Cortex of kidney (tissue), 1 donor: ENCODE results near the gene LGALS1.

Source experiments
- DNase-seq: peaks from one replicate; lab custom pipeline; 2025; lab: John Stamatoyannopoulos, UW

LGALS1 gene

DNA sequence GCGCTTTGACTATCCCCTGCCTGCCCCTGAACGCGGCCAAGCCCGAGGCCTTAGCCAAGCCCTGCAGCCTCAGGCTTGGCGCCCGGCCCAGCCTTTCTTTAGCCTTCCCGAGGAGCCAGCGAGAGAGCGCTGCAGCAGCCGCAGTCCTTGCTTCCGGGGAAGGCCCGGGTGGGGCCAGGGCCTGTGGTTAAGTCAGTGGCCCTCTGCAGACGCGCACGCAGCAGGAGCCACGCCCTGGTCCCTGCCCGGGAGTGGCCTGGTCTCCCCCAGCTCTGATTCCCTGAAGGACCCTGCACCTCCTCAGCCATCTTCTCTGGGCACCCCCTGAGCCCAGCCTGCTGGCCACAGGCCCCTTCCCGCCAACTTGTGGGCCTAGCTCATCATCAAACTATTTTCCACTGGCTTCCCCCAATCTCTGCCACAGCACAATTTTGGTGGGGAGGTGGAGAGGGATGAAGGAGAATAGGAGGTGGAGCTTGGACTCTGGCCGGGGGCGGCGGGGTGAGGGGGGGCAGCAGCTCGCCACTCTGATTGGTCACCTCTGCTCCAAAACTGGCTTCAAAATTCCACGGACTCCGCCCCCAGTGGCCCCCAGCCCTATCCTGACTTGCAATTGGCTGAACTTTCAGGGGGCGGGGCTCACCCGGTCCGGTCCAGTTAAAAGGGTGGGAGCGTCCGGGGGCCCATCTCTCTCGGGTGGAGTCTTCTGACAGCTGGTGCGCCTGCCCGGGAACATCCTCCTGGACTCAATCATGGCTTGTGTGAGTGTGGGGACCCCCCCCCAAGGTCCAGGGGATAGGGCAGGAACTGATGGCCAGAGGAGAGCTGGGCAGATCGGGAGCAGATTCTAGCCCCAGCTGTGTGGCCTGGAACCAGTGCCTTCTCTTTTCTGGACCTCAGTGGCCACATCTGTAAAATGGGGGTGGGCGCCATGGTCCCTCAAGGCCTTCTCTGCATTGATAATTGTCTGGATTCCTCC is at the start of gene LGALS1:
Gene LGALS1 (plus strand): TSS at position 686 of the 979 bp plus-strand sequence. CDS start 67 bp downstream, at position 753.
- no peak for DNase-seq

DNA sequence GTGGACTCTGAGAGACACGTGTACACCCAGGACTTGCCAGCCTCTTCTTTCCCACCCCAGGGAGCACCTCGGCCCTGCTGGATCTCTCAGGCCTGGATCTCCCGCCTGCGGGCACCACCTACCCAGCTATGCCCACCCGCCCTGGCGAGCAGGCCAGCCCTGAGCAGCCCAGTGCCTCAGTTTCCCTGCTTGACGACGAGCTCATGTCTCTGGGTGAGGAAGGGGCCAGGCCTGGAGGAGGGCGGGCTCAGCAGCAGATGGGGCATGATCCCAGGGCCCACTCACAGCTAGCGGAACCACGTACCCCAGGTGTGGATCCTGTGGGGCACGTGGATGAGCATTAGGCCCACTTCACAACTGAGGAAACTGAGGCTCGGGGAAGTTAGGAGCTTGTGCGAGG is 49.7 kb upstream of the LGALS1 start:
- no peak for DNase-seq

DNA sequence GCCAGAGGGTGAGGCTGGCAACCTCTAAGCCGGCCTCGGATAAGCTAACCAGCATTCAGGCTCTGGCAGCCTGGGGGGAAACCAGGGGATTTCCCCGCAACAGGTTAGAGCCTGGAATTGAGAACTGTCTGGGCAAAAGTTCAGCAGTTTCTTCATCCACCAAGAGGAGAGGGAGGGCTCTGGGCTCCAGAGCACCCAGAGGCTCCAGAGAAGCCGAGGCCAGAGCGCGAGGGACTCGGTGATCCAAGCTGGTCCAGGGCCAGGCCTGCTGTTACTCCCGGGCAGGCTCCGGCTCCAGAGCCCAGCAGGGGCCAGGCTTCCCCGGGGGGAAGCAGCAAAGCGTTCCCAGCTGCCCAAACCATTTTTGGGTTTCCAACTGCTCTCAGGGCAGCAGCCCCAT is 49.3 kb upstream of the LGALS1 start:
- DNase-seq: no peak

DNA sequence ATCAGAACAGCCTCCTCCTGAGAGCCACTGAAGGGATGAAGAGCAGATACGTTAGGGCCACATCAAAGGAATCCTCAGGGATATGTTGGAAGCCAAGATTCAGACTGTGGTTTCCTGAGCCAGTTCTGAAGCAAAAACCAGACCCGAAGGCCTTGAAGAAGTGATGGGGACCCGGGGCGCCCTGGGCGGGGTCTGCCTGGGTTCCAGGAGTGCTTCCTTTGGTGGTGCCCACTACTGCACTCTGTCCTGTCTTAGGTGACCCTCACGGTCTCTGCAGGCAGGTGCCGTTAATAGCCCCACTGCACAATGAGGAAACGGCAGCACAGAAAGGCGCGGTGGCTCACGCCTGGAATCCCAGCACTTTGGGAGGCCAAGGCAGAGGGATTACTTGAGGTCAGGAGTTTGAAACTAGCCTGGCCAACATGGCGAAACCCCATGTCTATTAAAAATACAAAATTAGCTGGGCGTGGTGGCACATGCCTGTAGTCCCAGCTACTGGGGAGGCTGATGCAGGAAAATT is 48.8 kb upstream of the LGALS1 start:
- no peak for DNase-seq

DNA sequence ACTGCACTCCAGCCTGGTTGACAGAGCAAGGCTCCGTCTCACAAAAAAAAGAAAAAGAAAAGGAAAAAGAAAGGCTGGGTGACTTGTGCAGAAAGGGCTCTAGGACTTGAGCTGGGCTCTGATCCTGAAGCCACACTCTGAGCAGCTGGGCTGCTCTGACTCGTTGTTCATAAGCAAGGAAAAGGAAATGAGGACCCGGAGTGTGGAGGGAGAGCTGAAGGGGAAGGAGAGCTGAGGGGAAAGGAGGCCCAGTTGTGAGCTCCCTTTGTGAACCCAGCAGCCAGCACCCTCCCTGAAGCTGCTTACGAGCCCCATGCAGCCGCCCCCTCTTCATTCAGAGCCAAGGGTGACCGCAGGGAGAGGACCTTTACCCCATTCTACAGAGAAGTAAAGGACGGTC is 48.3 kb upstream of the LGALS1 start:
- no peak for DNase-seq

DNA sequence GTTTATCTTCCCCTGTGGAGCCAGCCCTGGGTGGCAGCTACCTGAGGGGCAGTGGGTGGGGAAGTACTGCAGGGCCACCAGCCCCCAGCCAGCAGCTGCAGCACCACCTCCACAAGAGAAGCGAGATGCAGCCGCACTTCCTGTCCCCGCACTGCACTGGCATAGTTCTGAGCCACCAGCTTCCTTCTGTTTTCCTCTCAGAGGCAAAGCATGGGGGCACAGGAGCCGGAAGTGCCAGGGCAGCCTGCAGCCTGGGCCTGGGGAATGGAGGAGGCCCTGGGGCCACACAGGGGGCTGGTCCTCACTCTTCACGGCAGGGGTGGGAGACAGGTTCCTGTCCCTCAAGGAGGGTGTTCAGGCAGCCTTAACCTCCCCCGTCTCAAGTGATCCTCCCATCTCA is 47.9 kb upstream of the LGALS1 start:
- no peak for DNase-seq

DNA sequence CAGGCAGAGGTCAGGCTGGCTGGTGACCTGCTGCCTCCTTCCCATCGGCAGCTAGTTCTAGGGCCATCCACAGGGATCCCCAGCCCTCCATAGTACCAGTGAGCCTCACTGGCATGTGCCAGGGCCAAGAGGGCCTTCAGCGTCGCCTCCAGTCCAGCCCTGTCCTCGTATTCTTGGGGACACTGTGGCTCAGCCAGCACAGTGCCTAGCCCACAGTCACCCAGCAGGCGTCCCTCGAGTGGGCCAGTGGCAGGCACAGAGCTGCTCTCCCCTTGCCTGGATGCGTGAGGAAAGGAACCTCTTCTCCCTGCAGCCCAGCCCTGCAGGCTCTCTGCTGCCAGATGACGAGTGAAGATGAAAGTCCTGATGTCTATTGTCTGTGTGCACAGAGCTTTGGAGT is 46.6 kb upstream of the LGALS1 start:
- no peak for DNase-seq

DNA sequence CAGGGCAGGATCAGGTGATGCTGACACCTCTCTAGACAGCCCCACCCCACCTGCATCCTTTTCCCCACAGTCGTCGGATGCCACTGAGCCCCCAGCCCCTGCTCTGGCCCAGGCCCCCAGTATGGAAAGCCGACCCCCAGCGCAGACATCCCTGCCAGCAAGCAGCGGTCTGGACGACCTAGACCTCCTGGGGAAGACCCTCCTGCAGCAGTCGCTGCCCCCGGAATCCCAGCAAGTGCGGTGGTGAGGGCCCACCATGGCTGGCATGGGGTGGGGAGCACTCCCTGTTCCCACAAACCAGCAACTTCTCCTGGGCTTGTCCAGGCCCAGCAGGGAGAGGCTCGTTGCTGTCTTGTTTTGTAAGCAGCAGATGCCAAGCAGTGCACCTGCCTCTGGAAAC is 45.5 kb upstream of the LGALS1 start:
- DNase-seq: no peak

DNA sequence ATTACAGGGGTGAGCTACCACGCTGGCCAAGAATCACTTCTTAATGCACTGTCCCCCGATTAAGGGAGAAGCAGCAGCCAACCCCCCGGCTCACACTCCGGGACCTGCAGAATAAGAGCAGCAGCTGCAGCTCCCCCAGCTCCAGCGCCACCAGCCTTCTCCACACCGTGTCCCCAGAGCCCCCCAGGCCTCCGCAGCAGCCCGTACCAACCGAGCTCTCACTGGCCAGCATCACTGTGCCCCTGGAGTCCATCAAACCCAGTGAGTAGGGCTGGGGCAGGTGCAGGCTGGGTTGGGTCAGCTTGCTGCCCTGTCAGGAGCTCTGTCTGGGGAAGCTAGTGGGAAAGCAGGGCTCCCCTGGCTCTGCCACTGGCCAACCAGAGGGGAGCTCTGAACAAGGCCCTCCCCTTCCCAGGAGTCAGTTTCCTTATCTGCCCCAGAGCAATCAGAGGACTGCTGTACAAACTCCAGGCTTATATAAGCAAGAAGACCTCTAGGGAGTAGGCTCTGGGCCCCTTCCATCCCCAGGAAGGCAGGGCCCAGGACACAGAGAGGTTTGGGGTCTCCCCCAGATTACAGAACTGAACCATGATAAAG is 44.5 kb upstream of the LGALS1 start:
- no peak for DNase-seq

DNA sequence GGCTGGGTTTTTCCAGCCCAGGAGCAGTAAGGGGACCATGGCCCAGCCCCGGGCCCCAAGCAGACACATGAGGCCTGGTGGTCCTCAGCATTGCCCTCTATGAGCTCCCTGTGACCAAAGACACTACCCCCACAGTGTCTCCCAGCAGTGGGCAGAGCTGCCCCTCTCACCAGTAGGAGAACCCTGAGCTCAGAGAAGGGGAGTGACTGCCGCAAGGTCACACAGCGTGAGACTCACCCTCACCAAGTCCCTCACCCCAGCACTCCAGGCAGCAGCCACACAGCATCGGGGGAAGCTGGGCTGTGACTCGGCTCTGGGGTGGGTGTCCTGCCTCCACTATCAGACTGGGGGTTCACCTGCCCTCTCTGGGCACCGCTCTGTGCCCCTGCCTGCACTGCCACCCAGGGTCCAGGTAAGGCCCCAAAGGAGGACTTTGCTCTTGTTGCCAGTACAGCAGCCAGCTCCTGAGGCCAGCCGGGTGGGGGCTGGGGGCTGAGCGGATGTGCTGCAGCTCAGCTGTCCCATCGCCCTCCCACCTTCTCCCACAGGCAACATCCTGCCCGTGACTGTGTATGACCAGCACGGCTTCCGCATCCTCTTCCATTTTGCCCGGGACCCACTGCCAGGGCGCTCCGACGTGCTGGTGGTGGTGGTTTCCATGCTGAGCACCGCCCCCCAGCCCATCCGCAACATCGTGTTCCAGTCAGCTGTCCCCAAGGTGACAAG is 43.8 kb upstream of the LGALS1 start:
- DNase-seq: no peak

DNA sequence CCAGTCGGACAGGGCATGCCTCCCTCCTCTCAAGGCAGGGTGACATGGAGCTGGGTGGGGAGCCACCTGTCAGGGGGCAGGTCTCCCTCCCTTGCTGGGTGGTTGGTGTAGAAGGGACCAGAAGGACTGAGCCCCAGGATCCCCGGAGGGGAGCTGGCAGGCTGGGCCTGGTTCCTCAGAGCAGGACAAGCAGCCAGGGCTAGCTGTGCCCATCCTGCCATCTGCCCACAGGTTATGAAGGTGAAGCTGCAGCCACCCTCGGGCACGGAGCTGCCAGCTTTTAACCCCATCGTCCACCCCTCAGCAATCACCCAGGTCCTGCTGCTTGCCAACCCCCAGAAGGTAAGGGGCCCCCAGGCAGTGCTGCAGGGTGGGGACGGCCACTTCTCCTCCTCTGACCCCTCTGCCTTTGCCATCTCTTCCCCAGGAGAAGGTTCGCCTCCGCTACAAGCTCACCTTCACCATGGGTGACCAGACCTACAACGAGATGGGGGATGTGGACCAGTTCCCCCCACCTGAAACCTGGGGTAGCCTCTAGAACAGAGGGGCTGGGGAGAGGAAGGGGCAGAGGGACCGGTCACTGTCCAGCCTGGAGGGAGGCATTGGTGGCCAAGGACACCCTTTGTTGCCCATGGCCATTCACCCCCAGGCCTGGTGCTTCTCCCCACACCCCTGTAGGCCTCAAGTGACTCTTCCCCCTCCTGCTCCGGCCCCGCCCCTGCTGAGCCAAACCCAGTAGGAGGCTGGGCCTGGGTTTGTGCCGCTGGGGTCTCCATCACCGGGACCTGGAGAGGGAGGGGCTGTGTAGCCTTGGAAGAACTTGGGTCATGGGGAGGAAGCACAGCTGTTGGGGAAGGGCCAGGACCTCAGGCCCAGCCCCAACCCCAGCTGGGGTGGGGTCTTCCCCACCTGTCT is 43.0 kb upstream of the LGALS1 start:
- DNase-seq: no peak

DNA sequence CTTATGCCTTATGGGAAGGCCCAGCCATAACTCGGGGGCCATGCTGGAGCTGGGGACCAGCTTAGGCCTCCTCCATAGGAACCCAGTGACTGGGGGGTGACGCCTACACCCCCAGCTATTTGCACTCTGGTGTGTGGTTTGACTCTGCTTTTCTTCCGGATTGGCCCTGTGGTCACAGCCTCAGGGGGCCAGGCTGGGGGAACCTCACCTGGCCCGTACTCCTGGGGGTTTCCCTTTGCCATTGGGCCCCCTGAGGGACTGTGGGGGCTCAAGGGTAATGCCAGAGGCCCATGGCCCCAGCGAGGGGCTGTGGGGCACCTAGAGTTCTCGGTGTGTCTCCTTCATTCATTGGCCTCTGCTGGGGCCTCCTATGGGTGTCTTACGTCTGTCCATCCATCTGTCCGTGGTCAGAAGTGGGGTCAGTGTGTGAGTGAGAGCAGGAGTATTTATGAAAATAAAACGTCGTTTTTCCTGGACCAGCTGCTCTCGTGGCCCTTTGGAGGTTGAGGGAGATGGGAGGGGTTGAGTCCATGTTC is 42.3 kb upstream of the LGALS1 start:
- DNase-seq: no peak

DNA sequence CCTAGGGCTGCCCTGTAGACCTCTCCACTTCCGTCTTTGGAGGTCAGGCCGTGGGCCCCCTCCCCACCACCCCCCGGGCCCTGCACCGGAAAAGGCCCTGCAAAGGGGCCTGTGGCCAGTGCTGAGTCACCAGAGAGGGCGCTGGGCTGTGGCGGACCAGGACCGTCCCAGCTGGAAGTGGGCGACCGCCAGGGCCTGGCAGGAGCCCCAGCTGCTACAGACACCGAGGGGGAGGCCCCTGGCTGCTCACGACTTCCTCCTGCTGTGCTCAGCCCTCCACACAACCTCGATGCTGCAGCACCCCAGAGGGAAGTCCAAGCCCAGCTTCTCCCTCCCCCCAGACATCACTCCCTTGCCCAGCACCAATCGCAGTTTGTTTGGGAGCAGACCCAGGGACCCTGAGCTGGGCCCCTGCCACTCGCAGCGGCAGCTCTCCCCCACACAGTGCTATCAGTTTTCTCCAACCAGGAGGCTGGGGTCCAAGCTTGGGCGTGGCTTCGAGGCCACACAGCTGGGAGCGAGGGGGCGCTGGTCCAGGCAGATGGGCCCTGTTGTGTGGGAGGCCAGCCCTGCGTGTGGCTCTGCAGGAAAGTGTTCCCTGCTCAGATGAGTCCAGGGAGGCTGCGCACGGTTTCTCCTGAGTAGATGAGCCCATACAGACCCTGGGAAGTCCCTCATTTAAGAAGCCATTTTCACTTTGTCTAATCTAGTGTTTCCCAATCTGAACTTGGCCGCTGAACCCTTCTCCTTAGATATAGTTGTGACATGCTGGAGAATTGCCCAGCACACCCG is 41.6 kb upstream of the LGALS1 start:
- DNase-seq: no peak

DNA sequence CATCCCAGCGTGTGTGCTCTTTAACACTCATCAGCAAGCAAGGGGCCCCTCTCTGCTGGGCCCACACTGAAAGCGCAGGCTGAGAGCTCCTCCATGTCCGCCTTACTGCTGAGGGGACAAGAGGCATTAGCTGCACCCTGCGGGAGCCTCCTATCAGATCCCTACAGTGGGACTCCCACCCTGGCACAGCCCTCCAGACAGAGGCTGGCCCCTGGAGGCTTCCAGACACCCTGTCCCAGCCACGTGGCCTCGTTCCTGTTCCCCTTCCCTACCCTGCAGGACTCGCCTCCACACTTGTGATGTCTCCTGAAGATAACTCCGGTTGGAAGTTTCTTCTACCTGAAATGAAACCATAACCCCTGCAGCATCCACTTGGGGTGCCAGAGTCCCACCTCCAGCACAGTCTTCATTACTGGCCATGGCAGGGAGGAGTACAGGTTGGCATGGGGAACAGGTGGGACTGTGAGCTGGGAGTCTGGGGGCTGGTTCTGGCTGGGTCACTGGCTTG is 41.0 kb upstream of the LGALS1 start:
- no peak for DNase-seq

DNA sequence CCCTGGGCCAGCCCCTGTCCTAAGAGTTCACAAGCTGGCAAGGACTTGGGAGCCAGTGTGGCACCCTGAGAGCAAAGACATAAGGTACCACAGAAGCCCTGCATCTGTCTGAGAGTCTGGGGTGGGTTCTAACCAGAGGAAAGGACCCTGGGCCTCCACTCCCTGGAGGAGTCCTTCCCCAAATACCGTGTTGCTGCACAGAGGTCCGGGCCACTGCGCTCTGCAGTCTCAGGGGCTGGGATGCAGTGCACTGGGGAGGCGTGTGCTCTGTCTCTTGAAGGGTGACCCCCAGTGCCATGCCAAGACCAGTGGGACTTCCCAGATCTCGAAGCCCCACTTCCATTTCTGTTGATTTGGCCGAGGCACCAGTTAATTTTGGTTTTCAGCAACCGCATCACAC is 40.3 kb upstream of the LGALS1 start:
- no peak for DNase-seq

DNA sequence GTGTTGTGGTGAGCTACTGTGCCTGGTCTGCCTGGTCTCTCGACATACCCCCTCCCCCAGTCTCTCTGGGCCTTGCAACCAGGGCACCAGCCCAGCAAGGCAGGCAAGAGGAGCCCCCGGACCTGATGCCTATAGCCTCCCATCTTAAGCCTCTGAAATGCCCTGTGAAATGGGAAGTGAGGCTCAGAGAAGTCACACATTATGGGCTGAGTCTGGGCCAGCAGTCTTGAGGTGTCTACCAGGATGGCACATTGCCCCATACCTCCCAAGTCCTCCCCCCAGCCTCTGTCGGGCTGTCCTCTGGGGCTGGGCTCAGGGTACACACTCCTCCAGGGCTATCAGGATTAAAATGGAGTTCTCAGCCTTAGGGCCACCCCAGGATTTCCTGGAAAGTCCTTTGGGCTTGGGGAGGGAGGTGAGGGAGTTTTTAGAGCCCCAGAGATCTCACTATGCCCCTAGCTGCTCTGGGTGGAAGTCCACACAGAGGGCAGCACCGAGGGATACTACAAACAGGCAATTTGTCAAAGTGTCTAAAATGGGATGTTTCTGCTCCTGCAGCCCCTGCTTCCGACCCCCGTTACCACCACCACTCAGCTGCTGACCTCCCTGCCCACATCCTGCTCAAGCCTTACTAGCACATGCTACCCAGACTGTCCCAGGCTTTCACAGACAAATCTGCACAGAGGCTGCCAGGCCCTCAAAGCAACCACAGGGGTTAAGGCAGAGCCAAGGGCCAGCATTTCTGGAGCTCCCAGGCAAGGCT is 39.1 kb upstream of the LGALS1 start:
- DNase-seq: no peak

DNA sequence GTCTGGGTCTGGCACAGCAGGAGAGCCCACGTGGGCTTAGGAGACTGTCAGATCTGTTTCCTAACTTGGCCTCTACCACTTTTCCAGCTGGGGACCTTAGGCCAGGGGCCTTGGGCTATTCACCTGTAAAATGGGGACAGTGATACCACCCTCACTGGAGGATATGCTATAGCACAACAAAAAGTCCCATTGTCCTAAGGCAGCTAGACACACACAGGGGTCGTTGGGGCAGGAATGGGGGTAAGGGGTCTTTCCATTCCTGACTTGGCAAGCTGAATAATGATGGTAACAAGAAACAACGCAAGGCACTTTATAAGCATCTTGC is 38.5 kb upstream of the LGALS1 start:
- no peak for DNase-seq

DNA sequence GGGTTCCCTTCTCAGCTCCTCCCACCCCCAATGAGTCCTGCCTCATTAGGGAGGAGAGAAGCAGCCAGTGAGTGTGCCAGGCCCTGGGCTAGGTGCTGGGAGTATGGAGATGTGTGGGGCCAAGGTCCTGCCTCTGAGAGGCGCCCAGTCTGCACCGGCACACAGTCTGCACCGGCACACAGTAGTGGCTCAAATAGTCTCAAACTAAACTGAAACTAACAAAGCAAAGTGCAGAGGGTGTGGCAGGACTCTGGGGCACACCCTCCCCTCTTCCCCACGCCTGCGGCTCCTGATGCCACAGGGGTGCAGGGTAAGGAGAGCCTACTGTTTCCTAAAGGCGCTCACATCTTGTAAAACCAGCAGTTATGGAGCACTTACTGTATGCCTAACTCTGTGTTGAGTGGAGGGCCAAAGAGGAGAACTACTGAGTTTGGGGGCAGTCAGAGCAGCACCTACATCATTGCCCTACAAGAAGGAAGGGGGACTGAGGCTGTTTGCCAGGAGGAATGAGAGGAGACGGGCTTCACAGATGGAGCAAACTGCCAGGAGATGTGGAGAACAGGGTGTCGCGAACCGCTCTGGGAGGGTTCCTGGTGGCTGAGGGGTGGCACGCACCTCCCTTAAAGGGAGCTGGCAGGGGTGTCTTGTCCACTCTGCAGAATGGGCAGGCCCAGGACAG is 36.9 kb upstream of the LGALS1 start:
- no peak for DNase-seq
